ENCODE measurements around the gene STARD13. TPM values are rescaled to one million over a fixed set of nuclear protein-coding genes. Genes with fewer than 3 reads are reported as not detected.

STARD13 gene
- total and polyA plus RNA-seq, 2 donors from 2014 or later = 5.1 to 37.2 TPM

DNA sequence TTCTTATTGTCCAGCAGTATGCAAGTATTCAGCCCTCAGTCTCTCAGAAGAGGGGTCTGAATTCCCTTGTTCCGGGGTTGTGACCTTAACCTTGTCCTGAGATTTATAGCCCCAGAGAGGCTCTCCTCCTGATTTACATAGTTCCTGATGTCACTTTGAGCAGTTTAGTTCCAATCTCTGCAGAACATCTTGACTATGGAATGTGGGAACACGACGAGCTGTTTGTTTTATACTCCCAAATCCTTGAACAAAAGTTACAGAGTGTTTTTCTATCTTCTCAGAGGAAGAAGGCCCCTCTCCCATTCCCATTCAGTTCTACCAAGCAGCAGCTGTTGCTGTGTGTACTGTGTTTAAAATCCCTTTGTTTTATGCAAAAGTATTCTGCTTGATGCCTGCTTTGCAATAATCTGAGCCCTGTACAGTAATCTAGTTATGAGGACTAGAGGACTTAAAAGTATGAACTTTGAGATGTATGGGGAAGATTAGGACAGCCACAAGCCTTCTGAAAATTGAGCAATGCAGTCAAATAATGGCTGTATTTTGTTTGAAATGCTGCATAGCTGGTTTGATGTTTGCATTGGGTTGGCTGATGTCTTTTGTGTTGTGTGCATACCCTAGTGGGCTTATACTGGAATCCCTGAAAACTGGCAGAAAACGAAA, 194.7 kb downstream of the STARD13 start:
- no peaks in the 10 kb centered on the region for H3K36me3 ChIP-seq (ENCODE audit: control insufficient read depth in 2 of 3, insufficient read depth in 3 of 3, low read length in 3 of 3)
- no peak for FAIRE-seq
- H3K4me1 ChIP-seq (ENCODE audit: control insufficient read depth in 2 of 3, insufficient read depth in 2 of 3, low read depth in 1 of 3, low read length in 3 of 3) = peaks cover 0 to 12% (median 12%) of the 10 kb centered on the region in 3 donors
- TF ChIP-seq CTCF (IDR thresholded peaks at IDR 0.05; ENCODE audit: borderline replicate concordance, extremely low read depth, insufficient read depth) = no peak
- intact Hi-C loops (cut with DNase I) = no loop called here
- no peak overlapping the region for H3K9ac ChIP-seq (ENCODE audit: low read length in 3 of 3)
- peak overlapping the region in 1 of 2 donors; percentile 63 for H3K27ac ChIP-seq (ENCODE audit: low read depth in 2 of 2, low read length in 2 of 2)
- no peaks in the 10 kb centered on the region for H3K9me3 ChIP-seq (ENCODE audit: control insufficient read depth in 2 of 3, insufficient read depth in 1 of 3, low read length in 3 of 3)
- H3K4me3 ChIP-seq (ENCODE audit: low read length in 3 of 3) = no peak overlapping the region
- DNase-seq = peak in 3 of 5 donors; percentile 32 to 78 (median 58)
- no peaks in the 10 kb centered on the region for H3K27me3 ChIP-seq (ENCODE audit: control insufficient read depth, insufficient read depth, low read length)

GRCh38 chr13:33089311-33089710, 196.2 kb downstream of the STARD13 start:
- intact Hi-C loops (cut with DNase I) = no loop called here
- Histone ChIP-seq H3K36me3 (ENCODE audit: control insufficient read depth in 2 of 3, insufficient read depth in 3 of 3, low read length in 3 of 3) (no peaks in the 10 kb centered on the region), H3K27ac (ENCODE audit: low read depth in 2 of 2, low read length in 2 of 2) (no peak overlapping the region), H3K4me1 (ENCODE audit: control insufficient read depth in 2 of 3, insufficient read depth in 2 of 3, low read depth in 1 of 3, low read length in 3 of 3) (peaks cover 0 to 12% (median 12%) of the 10 kb centered on the region in 3 donors), H3K9me3 (ENCODE audit: control insufficient read depth in 2 of 3, insufficient read depth in 1 of 3, low read length in 3 of 3) (no peaks in the 10 kb centered on the region), H3K9ac (ENCODE audit: low read length in 3 of 3) (no peak overlapping the region), H3K4me3 (ENCODE audit: low read length in 3 of 3) (no peak overlapping the region), H3K27me3 (ENCODE audit: control insufficient read depth, insufficient read depth, low read length) (no peaks in the 10 kb centered on the region)
- no peak for TF ChIP-seq CTCF (IDR thresholded peaks at IDR 0.05; ENCODE audit: borderline replicate concordance, extremely low read depth, insufficient read depth)
- DNase-seq (no peak), FAIRE-seq (no peak)

GRCh38 chr13:33087790-33088189, 197.8 kb downstream of the STARD13 start:
- Histone ChIP-seq H3K4me3 (ENCODE audit: low read length in 3 of 3) (no peak overlapping the region), H3K27me3 (ENCODE audit: control insufficient read depth, insufficient read depth, low read length) (no peaks in the 10 kb centered on the region), H3K27ac (ENCODE audit: low read depth in 2 of 2, low read length in 2 of 2) (no peak overlapping the region), H3K4me1 (ENCODE audit: control insufficient read depth in 2 of 3, insufficient read depth in 2 of 3, low read depth in 1 of 3, low read length in 3 of 3) (peaks cover 0 to 12% (median 8%) of the 10 kb centered on the region in 3 donors), H3K9ac (ENCODE audit: low read length in 3 of 3) (no peak overlapping the region), H3K36me3 (ENCODE audit: control insufficient read depth in 2 of 3, insufficient read depth in 3 of 3, low read length in 3 of 3) (no peaks in the 10 kb centered on the region), H3K9me3 (ENCODE audit: control insufficient read depth in 2 of 3, insufficient read depth in 1 of 3, low read length in 3 of 3) (no peaks in the 10 kb centered on the region)
- FAIRE-seq (no peak), DNase-seq (no peak)
- TF ChIP-seq CTCF (IDR thresholded peaks at IDR 0.05; ENCODE audit: borderline replicate concordance, extremely low read depth, insufficient read depth) = no peak
- intact Hi-C loops (cut with DNase I) = no loop called here
